ENCODE measurements around the gene FRMD8. TPM values are rescaled to one million over a fixed set of nuclear protein-coding genes. Genes with fewer than 3 reads are reported as not detected.

Gene FRMD8
- total RNA-seq, 4 donors from 2014 or later = 11.5 to 51.7 (median 20.1) TPM

- no peak for DNase-seq
- intact Hi-C loops (cut with DNase I; ENCODE audit: low total_unique reads) (no loop called here), in situ Hi-C loops (cut with MboI; ENCODE audit: low sequenced_read_pairs in 4 of 4) (no loop called here)
- Histone ChIP-seq H3K27me3 (no peaks in the 10 kb centered on the region), H3K4me1 (peaks cover 5 to 8% of the 10 kb centered on the region in 2 donors), H3K4me3 (no peak overlapping the region), H3K27ac (no peak overlapping the region), H3K9me3 (no peaks in the 10 kb centered on the region), H3K36me3 (peaks cover 0 to 59% of the 10 kb centered on the region in 2 donors)
- TF ChIP-seq, protein P1, sequence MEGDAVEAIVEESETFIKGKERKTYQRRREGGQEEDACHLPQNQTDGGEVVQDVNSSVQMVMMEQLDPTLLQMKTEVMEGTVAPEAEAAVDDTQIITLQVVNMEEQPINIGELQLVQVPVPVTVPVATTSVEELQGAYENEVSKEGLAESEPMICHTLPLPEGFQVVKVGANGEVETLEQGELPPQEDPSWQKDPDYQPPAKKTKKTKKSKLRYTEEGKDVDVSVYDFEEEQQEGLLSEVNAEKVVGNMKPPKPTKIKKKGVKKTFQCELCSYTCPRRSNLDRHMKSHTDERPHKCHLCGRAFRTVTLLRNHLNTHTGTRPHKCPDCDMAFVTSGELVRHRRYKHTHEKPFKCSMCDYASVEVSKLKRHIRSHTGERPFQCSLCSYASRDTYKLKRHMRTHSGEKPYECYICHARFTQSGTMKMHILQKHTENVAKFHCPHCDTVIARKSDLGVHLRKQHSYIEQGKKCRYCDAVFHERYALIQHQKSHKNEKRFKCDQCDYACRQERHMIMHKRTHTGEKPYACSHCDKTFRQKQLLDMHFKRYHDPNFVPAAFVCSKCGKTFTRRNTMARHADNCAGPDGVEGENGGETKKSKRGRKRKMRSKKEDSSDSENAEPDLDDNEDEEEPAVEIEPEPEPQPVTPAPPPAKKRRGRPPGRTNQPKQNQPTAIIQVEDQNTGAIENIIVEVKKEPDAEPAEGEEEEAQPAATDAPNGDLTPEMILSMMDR (IDR thresholded peaks at IDR 0.05 in 4 of 5, conservative IDR thresholded peaks at IDR 0.05 in 1 of 5) = no peak
- TF ChIP-seq POLR2A (IDR thresholded peaks at IDR 0.05) = no peak
- ATAC-seq = no peak
Measured at GRCh38 chr11:65395961-65396530, 9.6 kb downstream of the FRMD8 start.

- no peak for DNase-seq
- H3K9me3 ChIP-seq = no peaks in the 10 kb centered on the region
Measured at GRCh38 chr11:65396769-65397745, 10.6 kb downstream of the FRMD8 start.

GRCh38 chr11:65398362-65398910, 12.0 kb downstream of the FRMD8 start:
- Histone ChIP-seq H3K27me3 (no peaks in the 10 kb centered on the region), H3K27ac (no peak overlapping the region), H3K9me3 (no peaks in the 10 kb centered on the region), H3K4me1 (no peaks in the 10 kb centered on the region), H3K36me3 (peaks cover 0 to 61% of the 10 kb centered on the region in 2 donors), H3K4me3 (no peak overlapping the region)
- TF ChIP-seq POLR2A (IDR thresholded peaks at IDR 0.05) = no peak
- TF ChIP-seq, protein P1 (IDR thresholded peaks at IDR 0.05 in 4 of 5, conservative IDR thresholded peaks at IDR 0.05 in 1 of 5) = no peak
- in situ Hi-C loops (cut with MboI; ENCODE audit: low sequenced_read_pairs in 4 of 4) (no loop called here), intact Hi-C loops (cut with DNase I; ENCODE audit: low total_unique reads) (no loop called here)
- ATAC-seq (no peak), DNase-seq (no peak)

More at GRCh38 chr11:65396769-65397745, 10.6 kb downstream of the FRMD8 start:
- Histone ChIP-seq H3K36me3 (peaks cover 0 to 62% of the 10 kb centered on the region in 2 donors), H3K27me3 (no peaks in the 10 kb centered on the region), H3K27ac (no peak overlapping the region), H3K4me1 (no peaks in the 10 kb centered on the region), H3K4me3 (no peak overlapping the region)
- intact Hi-C loops (cut with DNase I; ENCODE audit: low total_unique reads) = no loop called here
- TF ChIP-seq POLR2A (IDR thresholded peaks at IDR 0.05) = no peak
- TF ChIP-seq, protein P1 (IDR thresholded peaks at IDR 0.05 in 4 of 5, conservative IDR thresholded peaks at IDR 0.05 in 1 of 5) = no peak
- no peak for ATAC-seq
- in situ Hi-C loops (cut with MboI; ENCODE audit: low sequenced_read_pairs in 4 of 4) = no loop called here

DNA sequence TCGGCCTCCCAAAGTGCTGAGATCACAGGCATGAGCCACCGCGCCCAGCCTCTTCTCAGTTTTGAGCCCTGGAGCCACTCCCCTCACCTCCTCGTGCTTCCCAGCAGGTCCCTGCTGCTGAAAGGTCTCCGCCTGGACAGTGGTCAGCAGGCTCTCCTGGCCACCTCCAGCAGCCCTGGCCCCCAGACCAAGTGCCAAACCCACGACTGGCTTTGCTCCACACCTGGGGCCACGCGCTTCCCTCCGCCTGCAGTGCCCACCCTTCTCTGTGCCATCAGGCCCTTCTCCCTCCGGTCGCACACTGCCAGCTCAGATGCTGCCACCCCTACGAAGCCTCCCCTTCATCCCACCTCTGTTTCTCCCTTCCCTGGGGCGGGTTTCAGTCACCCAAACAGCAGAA, 12.8 kb downstream of the FRMD8 start:
- no peak overlapping the region for H3K27ac ChIP-seq
- in situ Hi-C loops (cut with MboI; ENCODE audit: low sequenced_read_pairs in 4 of 4) (no loop called here), intact Hi-C loops (cut with DNase I; ENCODE audit: low total_unique reads) (no loop called here)
- no peak overlapping the region for H3K4me3 ChIP-seq
- H3K36me3 ChIP-seq = peaks cover 0 to 55% of the 10 kb centered on the region in 2 donors
- ATAC-seq (no peak), DNase-seq (no peak)
- H3K4me1 ChIP-seq = no peaks in the 10 kb centered on the region
- TF ChIP-seq, protein P1 (IDR thresholded peaks at IDR 0.05 in 4 of 5, conservative IDR thresholded peaks at IDR 0.05 in 1 of 5) = no peak
- TF ChIP-seq POLR2A (IDR thresholded peaks at IDR 0.05) = no peak
- H3K9me3 ChIP-seq = no peaks in the 10 kb centered on the region
- H3K27me3 ChIP-seq = no peaks in the 10 kb centered on the region

Data from gastrocnemius medialis (tissue), 4 donors.